Liver (tissue), 9 donors: Measurements from ENCODE around the gene CNRIP1. TPM values are rescaled to one million over a fixed set of nuclear protein-coding genes. Genes with fewer than 3 reads are reported as not detected.
A peak's percentile ranks its signal among the peaks of the same experiment; 100 is the strongest.

Experiments
- DNase-seq: peaks from one replicate; pipeline ENCODE4 v3.0.0-alpha.2; 2017; ENCODE audit warnings: low spot score
- H3K27ac ChIP-seq, 2 donors: one replicate each; pipeline ENCODE4 v1.7.0; 2013; ENCODE audit warnings: inconsistent platforms in 2 of 2, low read length in 2 of 2, control low read depth in 1 of 2, low read depth in 1 of 2, mild to moderate bottlenecking in 1 of 2
- H3K27me3 ChIP-seq, 4 donors: one replicate each; pipeline versions ENCODE4 v1.6.1 to v1.7.0; 2013; ENCODE audit warnings: low read length in 3 of 4, inconsistent platforms in 1 of 4, mild to moderate bottlenecking in 1 of 4, moderate library complexity in 1 of 4; ENCODE audit not compliant: control insufficient read depth in 4 of 4, insufficient read depth in 4 of 4
- H3K36me3 ChIP-seq, 4 donors: one replicate each; pipeline versions ENCODE4 v1.6.1 to v1.7.0; 2013; ENCODE audit warnings: low read length in 3 of 4, mild to moderate bottlenecking in 3 of 4, low read depth in 1 of 4, moderate library complexity in 1 of 4; ENCODE audit not compliant: control insufficient read depth in 4 of 4, insufficient read depth in 3 of 4
- H3K4me1 ChIP-seq, 4 donors: one replicate each; pipeline versions ENCODE4 v1.6.1 to v1.7.0; 2013; ENCODE audit warnings: low read length in 3 of 4, mild to moderate bottlenecking in 3 of 4, moderate library complexity in 1 of 4; ENCODE audit not compliant: control insufficient read depth in 4 of 4, insufficient read depth in 4 of 4
- H3K4me3 ChIP-seq, 3 donors: one replicate each; pipeline versions ENCODE4 v1.6.1 to v1.7.0; 2013; ENCODE audit warnings: low read length in 3 of 3, control low read depth in 1 of 3, low read depth in 1 of 3, mild to moderate bottlenecking in 1 of 3
- H3K9ac ChIP-seq, 2 donors: one replicate each; pipeline ENCODE4 v1.7.0; 2013; ENCODE audit warnings: low read length in 2 of 2, mild to moderate bottlenecking in 2 of 2, moderate library complexity in 2 of 2, control low read depth in 1 of 2, low read depth in 1 of 2
- H3K9me3 ChIP-seq, 4 donors: one replicate each; pipeline versions ENCODE4 v1.6.1 to v1.7.0; 2013; ENCODE audit warnings: low read length in 3 of 4; ENCODE audit not compliant: control insufficient read depth in 4 of 4
- JUND ChIP-seq, 2 donors: IDR thresholded peaks; 2 replicates each; pipeline ENCODE4 v1.6.1; 2016; ENCODE audit warnings: antibody characterized with exemption in 2 of 2
- RAD21 ChIP-seq, 2 donors: IDR thresholded peaks; 2 replicates each; pipeline ENCODE4 v1.6.1; 2016; ENCODE audit warnings: antibody characterized with exemption in 2 of 2, mild to moderate bottlenecking in 2 of 2
- WGBS: extraction: QIAGEN DNeasy Blood & Tissue Kit; methylation state at CpG from one replicate; pipeline ENCODE4 v1.1.7; 2013; 5-methylcytosine and 5-hydroxymethylcytosine counted together
- polyA plus RNA-seq, 2 donors: library from polyadenylated mRNA; stranded (reverse) in 1 of 2; unstranded in 1 of 2; fragments of 200-250 nt in 1 of 2; fragments of >200 nt in 1 of 2; fragmentation: Nextera tagmentation in 1 of 2; extraction: Ambion mirVana in 1 of 2; gene quantifications; one replicate each; pipeline versions ENCODE4 v1.2.1 to v1.2.3, GENCODE V29; 2013 to 2015
- total RNA-seq, 2 donors: library from RNA; depleted of rRNA; stranded (reverse); fragments of >200 nt; gene quantifications; one replicate each; pipeline ENCODE4 v1.2.3, GENCODE V29; 2014
- TF ChIP-seq, protein P1 (sequence below): IDR thresholded peaks from 2 replicates; pipeline ENCODE4 v1.6.1; 2016; ENCODE audit warnings: antibody characterized with exemption, mild to moderate bottlenecking
- donor health status: healthy.
- donor health status: healthy.
- donor health status: healthy.
- donor health status: healthy.
- donor health status: healthy.

Gene CNRIP1
- total and polyA plus RNA-seq, 4 donors = 2.8 to 26.4 (median 3.1) TPM

DNA sequence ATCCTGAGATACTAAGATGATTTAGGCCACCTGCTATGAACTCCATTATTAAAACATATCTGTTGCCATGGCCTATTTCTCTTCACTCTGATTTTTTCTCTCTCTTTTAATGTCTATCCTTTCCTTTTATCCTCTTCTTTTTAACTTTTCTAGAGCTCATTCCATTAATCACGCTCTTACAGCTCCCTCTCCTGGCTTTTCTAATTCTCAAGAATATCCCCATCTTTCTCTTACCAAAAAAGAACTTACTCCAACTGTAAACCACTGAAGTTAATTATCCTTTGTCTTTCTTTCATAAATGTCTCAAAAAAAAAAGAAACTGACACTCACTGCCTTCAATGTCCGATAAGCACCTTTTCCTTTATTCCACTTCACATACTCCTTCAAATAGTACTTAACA lies 75.3 kb downstream of the CNRIP1 start:
- H3K27ac ChIP-seq = no peak overlapping the region
- no peaks in the 10 kb centered on the region for H3K9me3 ChIP-seq
- H3K9ac ChIP-seq = no peak overlapping the region
- H3K36me3 ChIP-seq = no peaks in the 10 kb centered on the region
- no peaks in the 10 kb centered on the region for H3K27me3 ChIP-seq
- TF ChIP-seq RAD21 (IDR thresholded peaks at IDR 0.05) (peak; percentile 27 to 31), JUND (IDR thresholded peaks at IDR 0.05) (no peak)
- TF ChIP-seq, protein P1, sequence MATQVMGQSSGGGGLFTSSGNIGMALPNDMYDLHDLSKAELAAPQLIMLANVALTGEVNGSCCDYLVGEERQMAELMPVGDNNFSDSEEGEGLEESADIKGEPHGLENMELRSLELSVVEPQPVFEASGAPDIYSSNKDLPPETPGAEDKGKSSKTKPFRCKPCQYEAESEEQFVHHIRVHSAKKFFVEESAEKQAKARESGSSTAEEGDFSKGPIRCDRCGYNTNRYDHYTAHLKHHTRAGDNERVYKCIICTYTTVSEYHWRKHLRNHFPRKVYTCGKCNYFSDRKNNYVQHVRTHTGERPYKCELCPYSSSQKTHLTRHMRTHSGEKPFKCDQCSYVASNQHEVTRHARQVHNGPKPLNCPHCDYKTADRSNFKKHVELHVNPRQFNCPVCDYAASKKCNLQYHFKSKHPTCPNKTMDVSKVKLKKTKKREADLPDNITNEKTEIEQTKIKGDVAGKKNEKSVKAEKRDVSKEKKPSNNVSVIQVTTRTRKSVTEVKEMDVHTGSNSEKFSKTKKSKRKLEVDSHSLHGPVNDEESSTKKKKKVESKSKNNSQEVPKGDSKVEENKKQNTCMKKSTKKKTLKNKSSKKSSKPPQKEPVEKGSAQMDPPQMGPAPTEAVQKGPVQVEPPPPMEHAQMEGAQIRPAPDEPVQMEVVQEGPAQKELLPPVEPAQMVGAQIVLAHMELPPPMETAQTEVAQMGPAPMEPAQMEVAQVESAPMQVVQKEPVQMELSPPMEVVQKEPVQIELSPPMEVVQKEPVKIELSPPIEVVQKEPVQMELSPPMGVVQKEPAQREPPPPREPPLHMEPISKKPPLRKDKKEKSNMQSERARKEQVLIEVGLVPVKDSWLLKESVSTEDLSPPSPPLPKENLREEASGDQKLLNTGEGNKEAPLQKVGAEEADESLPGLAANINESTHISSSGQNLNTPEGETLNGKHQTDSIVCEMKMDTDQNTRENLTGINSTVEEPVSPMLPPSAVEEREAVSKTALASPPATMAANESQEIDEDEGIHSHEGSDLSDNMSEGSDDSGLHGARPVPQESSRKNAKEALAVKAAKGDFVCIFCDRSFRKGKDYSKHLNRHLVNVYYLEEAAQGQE = no peak
- peaks cover 3 to 43% (median 25%) of the 10 kb centered on the region in 4 donors for H3K4me1 ChIP-seq
- WGBS = 84% methylated on average over 2 of the region's 2 CpGs
- DNase-seq = no peak
- H3K4me3 ChIP-seq = no peak overlapping the region

Other genes with a start within 250 kb of the CNRIP1 start
- 1 to 10 TPM; 5.5 to 9.5 TPM for gene PNO1, start 162.1 kb downstream of the CNRIP1 start, total RNA-seq
- gene PNO1, start 162.1 kb downstream of the CNRIP1 start, polyA plus RNA-seq = 1 to 10 TPM; 7.9 to 8.9 TPM
- 10 to 100 TPM; 22.5 to 42.5 TPM for gene PPP3R1, start 67.4 kb downstream of the CNRIP1 start, total RNA-seq
- 10 to 100 TPM in 1 of 2 donors, 1 to 10 TPM in 1; 2.4 to 14.1 TPM for gene PPP3R1, start 67.4 kb downstream of the CNRIP1 start, polyA plus RNA-seq
- gene PLEK, start 45.3 kb upstream of the CNRIP1 start, total RNA-seq = 10 to 100 TPM in 1 of 2 donors, 1 to 10 TPM in 1; 5.3 to 40.6 TPM
- gene PLEK, start 45.3 kb upstream of the CNRIP1 start, polyA plus RNA-seq = 1 to 10 TPM; 2.6 to 3.9 TPM
- under 1 TPM; 0.75 TPM for gene FBXO48, start 147.3 kb upstream of the CNRIP1 start, total RNA-seq
- 1 to 10 TPM in 1 of 2 donors, under 1 TPM in 1; 0.45 to 1.0 TPM for gene FBXO48, start 147.3 kb upstream of the CNRIP1 start, polyA plus RNA-seq
- gene APLF, start 147.6 kb upstream of the CNRIP1 start, total RNA-seq = 1 to 10 TPM; 1.4 to 3.8 TPM
- under 1 TPM; 0.18 to 0.58 TPM for gene APLF, start 147.6 kb upstream of the CNRIP1 start, polyA plus RNA-seq